Measurements from ENCODE around the gene PUSL1.
A peak's percentile ranks its signal among the peaks of the same experiment; 100 is the strongest.

PUSL1 gene

GRCh38 chr1:1296070-1297061 is 12.0 kb upstream of the PUSL1 start:
- DNase-seq, result no peak

- no peak for DNase-seq
Measured at GRCh38 chr1:1297802-1298424, 10.5 kb upstream of the PUSL1 start.

GRCh38 chr1:1298861-1299685 is 9.3 kb upstream of the PUSL1 start:
- DNase-seq, result no peak

GRCh38 chr1:1299686-1300351 is 8.6 kb upstream of the PUSL1 start:
- no peak for DNase-seq

- no peak for DNase-seq
Measured at GRCh38 chr1:1300352-1300739, 8.1 kb upstream of the PUSL1 start.

- DNase-seq, result no peak
Measured at GRCh38 chr1:1302006-1302430, 6.4 kb upstream of the PUSL1 start.

GRCh38 chr1:1302951-1303509 is 5.4 kb upstream of the PUSL1 start:
- DNase-seq, result no peak

- DNase-seq, result no peak
Measured at GRCh38 chr1:1303736-1304135, 4.7 kb upstream of the PUSL1 start.

GRCh38 chr1:1304331-1305299 is 3.8 kb upstream of the PUSL1 start:
- DNase-seq, result peak in 1 of 2 experiments; percentile 36

GRCh38 chr1:1305300-1306069 is 2.9 kb upstream of the PUSL1 start:
- no peak for DNase-seq

GRCh38 chr1:1306070-1306660 is 2.2 kb upstream of the PUSL1 start:
- DNase-seq, result no peak

- DNase-seq, result no peak
Measured at GRCh38 chr1:1306661-1307260, 1.6 kb upstream of the PUSL1 start.

- no peak for DNase-seq
Measured at GRCh38 chr1:1307261-1307922, 1.0 kb upstream of the PUSL1 start.

GRCh38 chr1:1308756-1309250 is 406 bp downstream of the PUSL1 start:
- DNase-seq, result no peak

GRCh38 chr1:1309251-1310108 is 1.1 kb downstream of the PUSL1 start:
- DNase-seq, result no peak

GRCh38 chr1:1310109-1310385 is 1.6 kb downstream of the PUSL1 start:
- DNase-seq, result no peak

- DNase-seq, result no peak
Measured at GRCh38 chr1:1310476-1311053, 2.2 kb downstream of the PUSL1 start.
